HepG2 (cell line): ENCODE measurements around the gene LIMK2. TPM values are rescaled to one million over a fixed set of nuclear protein-coding genes. Genes with fewer than 3 reads are reported as not detected.
A peak's percentile ranks its signal among the peaks of the same experiment; 100 is the strongest.

Experiments used
- ATF3 ChIP-seq: sonication (generic); formaldehyde crosslinking; IDR thresholded peaks from 2 replicates; pipeline ENCODE4 v1.4.0; 2020; ENCODE audit warnings: missing genetic modification reagents
- FOXP4 ChIP-seq: sonication (generic); formaldehyde crosslinking; IDR thresholded peaks from 2 replicates; pipeline ENCODE4 v1.4.0; 2020; ENCODE audit warnings: missing genetic modification reagents
- HDAC1 ChIP-seq: sonication (generic); formaldehyde crosslinking; IDR thresholded peaks from 2 replicates; pipeline ENCODE4 v1.5.1; 2020; ENCODE audit warnings: mild to moderate bottlenecking, missing genetic modification reagents
- HOXA5 ChIP-seq: sonication (generic); formaldehyde crosslinking; IDR thresholded peaks from 2 replicates; pipeline ENCODE4 v1.4.0; 2020; ENCODE audit warnings: missing genetic modification reagents
- MBD4 ChIP-seq: IDR thresholded peaks from 2 replicates; pipeline ENCODE4 v1.6.1; 2012; ENCODE audit warnings: low read length, inconsistent platforms, borderline replicate concordance
- PRMT3 ChIP-seq: sonication (generic); formaldehyde crosslinking; IDR thresholded peaks from 2 replicates; pipeline ENCODE4 v1.8.1; 2022; ENCODE audit warnings: low read depth, mild to moderate bottlenecking, moderate library complexity, missing genetic modification reagents, borderline replicate concordance
- RAD21 ChIP-seq: fragments of 450-650 bp; formaldehyde crosslinking; IDR thresholded peaks from 2 replicates; pipeline ENCODE4 v1.5.0; 2020; ENCODE audit warnings: mild to moderate bottlenecking
- RFXANK ChIP-seq: IDR thresholded peaks from 2 replicates; pipeline ENCODE4 v1.6.1; 2016
- SIX4 ChIP-seq: sonication (generic); formaldehyde crosslinking; IDR thresholded peaks from 2 replicates; pipeline ENCODE4 v1.4.0; 2020; ENCODE audit warnings: missing genetic modification reagents
- SP4 ChIP-seq: sonication (generic); formaldehyde crosslinking; IDR thresholded peaks from 2 replicates; pipeline ENCODE4 v1.8.1; 2023; ENCODE audit warnings: mild to moderate bottlenecking, missing genetic modification reagents
- TBX3 ChIP-seq: fragments of 450-650 bp; IDR thresholded peaks from 2 replicates; pipeline ENCODE4 v1.6.1; 2017; ENCODE audit warnings: antibody characterized with exemption, mild to moderate bottlenecking, inconsistent platforms, borderline replicate concordance
- TP53 ChIP-seq: sonication (generic); formaldehyde crosslinking; conservative IDR thresholded peaks from 2 replicates; pipeline ENCODE4 v1.4.0; 2020; ENCODE audit warnings: missing genetic modification reagents
- TRIM22 ChIP-seq: fragments of 450-650 bp; IDR thresholded peaks from 2 replicates; pipeline ENCODE4 v1.6.1; 2017
- ZNF101 ChIP-seq: sonication (generic); formaldehyde crosslinking; IDR thresholded peaks from 2 replicates; pipeline ENCODE4 v1.4.0; 2020; ENCODE audit warnings: mild to moderate bottlenecking, low read depth, missing genetic modification reagents, borderline replicate concordance
- ZNF207 ChIP-seq: fragments of 450-650 bp; IDR thresholded peaks from 2 replicates; pipeline ENCODE4 v1.6.1; 2016; ENCODE audit warnings: antibody characterized with exemption, borderline replicate concordance
- ZNF549 ChIP-seq: sonication (generic); formaldehyde crosslinking; IDR thresholded peaks from 2 replicates; pipeline ENCODE4 v1.5.0; 2020; ENCODE audit warnings: missing genetic modification reagents
- ZNF552 ChIP-seq: sonication (generic); formaldehyde crosslinking; IDR thresholded peaks from 2 replicates; pipeline ENCODE4 v1.9.0; 2022; ENCODE audit warnings: missing genetic modification reagents, mild to moderate bottlenecking, borderline replicate concordance
- ZNF646 ChIP-seq: sonication (generic); formaldehyde crosslinking; IDR thresholded peaks from 2 replicates; pipeline ENCODE4 v1.9.0; 2021; ENCODE audit warnings: mild to moderate bottlenecking, missing genetic modification reagents
- ZNF652 ChIP-seq: IDR thresholded peaks from 2 replicates; pipeline ENCODE4 v1.6.1; 2016; ENCODE audit warnings: low read depth, borderline replicate concordance
- ZNF850 ChIP-seq: sonication (generic); formaldehyde crosslinking; conservative IDR thresholded peaks from 2 replicates; pipeline ENCODE4 v1.9.0; 2021; ENCODE audit warnings: mild to moderate bottlenecking, missing genetic modification reagents
- polyA plus RNA-seq, 8 experiments: library from polyadenylated mRNA; depleted of rRNA in 3 of 8; stranded (reverse) in 7 of 8; unstranded in 1 of 8; fragments of >200 nt; fragmentation: Illumina TruSeq in 4 of 8; extraction: Trizol in 4 of 8; gene quantifications; 2 replicates each; pipeline versions ENCODE4 v1.2.1 to v1.2.3, GENCODE V29; 2011 to 2016; ENCODE audit warnings: low read depth in 4 of 8, missing spikeins in 1 of 8, mixed read lengths in 1 of 8; ENCODE audit not compliant: insufficient read depth in 1 of 8
- total RNA-seq, 5 experiments: library from RNA; depleted of rRNA; stranded (reverse); fragments of >200 nt; fragmentation: Illumina TruSeq; extraction: Trizol; gene quantifications; 2 replicates each; pipeline ENCODE4 v1.2.3, GENCODE V29; 2016; ENCODE audit warnings: low read depth in 1 of 5

Gene LIMK2
- total and polyA plus RNA-seq, 2 of the 13 experiments (the other 11 are each of a cell fraction or from before 2014, with no cell fraction given), result 20.9 to 29.8 TPM

DNA sequence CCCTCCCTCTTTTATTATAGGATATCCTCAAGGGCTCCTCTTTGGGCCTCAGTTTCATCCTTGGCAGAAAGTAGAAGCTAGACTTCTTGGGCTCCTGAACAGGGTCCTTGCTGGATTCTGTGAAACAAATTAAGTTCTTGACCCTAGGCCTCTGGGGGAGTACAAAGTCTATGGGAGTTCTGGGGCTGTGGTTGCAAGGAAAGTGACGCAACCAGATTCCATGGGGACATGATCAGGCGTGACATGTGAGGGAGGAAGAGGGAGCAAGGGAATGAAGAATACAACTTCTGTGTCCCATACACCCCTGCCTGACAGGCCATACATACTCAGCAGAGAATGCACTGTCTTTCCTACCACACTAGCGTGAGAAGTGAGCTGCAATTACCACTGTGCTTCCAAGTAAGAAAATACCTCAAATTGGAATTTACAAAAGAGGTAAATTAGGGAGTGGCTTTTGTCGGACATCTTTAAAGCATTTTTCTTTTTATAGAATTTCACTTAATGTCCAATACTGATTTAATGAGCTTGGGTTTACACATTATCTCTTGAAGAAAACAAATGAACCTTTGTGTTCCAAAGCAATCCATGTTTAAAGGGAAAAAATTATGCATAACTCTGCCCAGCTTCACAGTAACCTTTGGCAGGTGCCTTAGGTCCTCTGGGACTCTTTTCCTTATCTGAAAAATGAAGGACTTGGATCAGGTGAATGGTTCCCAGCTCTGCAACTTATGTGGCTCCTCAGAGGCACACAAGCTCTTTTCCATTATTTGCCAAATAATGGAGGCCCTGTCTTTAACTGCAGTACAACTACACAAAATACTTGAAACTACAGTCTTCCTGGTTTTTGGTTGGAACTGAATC, 38.9 kb downstream of the LIMK2 start (continued):
- no peak for TF ChIP-seq TRIM22
- TF ChIP-seq SP4 (CRISPR knock-in tag), result no peak
- no peak for TF ChIP-seq SIX4 (CRISPR knock-in tag)
- TF ChIP-seq RAD21 (CRISPR knock-in tag), result no peak
- 0 out of 2 replicates have a peak, but pooled peaks have one; percentile 22 for TF ChIP-seq FOXP4
- TF ChIP-seq HDAC1 (CRISPR knock-in tag), result no peak
- no peak for TF ChIP-seq ZNF850 (CRISPR knock-in tag)
- no peak for TF ChIP-seq ZNF652 (CRISPR knock-in tag)
- TF ChIP-seq ATF3 (CRISPR knock-in tag), result peak; percentile 61
- no peak for TF ChIP-seq MBD4
- no peak for TF ChIP-seq TP53 (CRISPR knock-in tag)
- TF ChIP-seq ZNF552 (CRISPR knock-in tag), result no peak
- TF ChIP-seq ZNF646, result no peak
- no peak for TF ChIP-seq ZNF549 (CRISPR knock-in tag)
- TF ChIP-seq ZNF207, result no peak
- no peak for TF ChIP-seq TBX3
- TF ChIP-seq PRMT3 (CRISPR knock-in tag), result no peak
- TF ChIP-seq HOXA5 (CRISPR knock-in tag), result no peak
- TF ChIP-seq ZNF101 (CRISPR knock-in tag), result no peak
- TF ChIP-seq RFXANK (CRISPR knock-in tag), result no peak
